Progenitor cell of endocrine pancreas (in vitro differentiated cells): ENCODE results near the gene GPR3. TPM values are rescaled to one million over a fixed set of nuclear protein-coding genes. Genes with fewer than 3 reads are reported as not detected.

Experiments used
- DNase-seq: peaks from one replicate; pipeline ENCODE4 v3.0.0; 2021; ENCODE audit warnings: low spot score; ENCODE audit not compliant: unreplicated experiment
- H3K27ac Mint-ChIP-seq: 2 replicates; pipeline ENCODE4 v1.8.0; 2021; ENCODE audit warnings: mild to moderate bottlenecking, moderate library complexity, mixed read lengths
- H3K27me3 Mint-ChIP-seq: 2 replicates; pipeline ENCODE4 v1.8.0; 2021; ENCODE audit warnings: mixed read lengths
- H3K36me3 Mint-ChIP-seq: 2 replicates; pipeline ENCODE4 v1.8.0; 2022; ENCODE audit warnings: mixed read lengths; ENCODE audit not compliant: insufficient read depth
- H3K4me1 Mint-ChIP-seq: 2 replicates; pipeline ENCODE4 v1.8.0; 2021; ENCODE audit warnings: low read depth, mixed read lengths
- H3K4me3 Mint-ChIP-seq: 2 replicates; pipeline ENCODE4 v1.8.0; 2021; ENCODE audit warnings: low read depth, mild to moderate bottlenecking, moderate library complexity, mixed read lengths
- H3K9me3 Mint-ChIP-seq: 2 replicates; pipeline ENCODE4 v1.8.0; 2021; ENCODE audit warnings: low read depth, mixed read lengths
- total RNA-seq: library from RNA; stranded (reverse); gene quantifications from 2 replicates; pipeline ENCODE4 v1.2.1, GENCODE V29; 2021
- TF ChIP-seq, protein P1 (sequence below): fragments of 200-600 bp; sonication (generic); IDR thresholded peaks from one replicate; pipeline ENCODE4 v1.5.0; 2021; ENCODE audit warnings: antibody characterized with exemption, mild to moderate bottlenecking; ENCODE audit not compliant: unreplicated experiment

GPR3 gene
- total RNA-seq, 1 donor from 2014 or later, result 1.1 TPM

DNA sequence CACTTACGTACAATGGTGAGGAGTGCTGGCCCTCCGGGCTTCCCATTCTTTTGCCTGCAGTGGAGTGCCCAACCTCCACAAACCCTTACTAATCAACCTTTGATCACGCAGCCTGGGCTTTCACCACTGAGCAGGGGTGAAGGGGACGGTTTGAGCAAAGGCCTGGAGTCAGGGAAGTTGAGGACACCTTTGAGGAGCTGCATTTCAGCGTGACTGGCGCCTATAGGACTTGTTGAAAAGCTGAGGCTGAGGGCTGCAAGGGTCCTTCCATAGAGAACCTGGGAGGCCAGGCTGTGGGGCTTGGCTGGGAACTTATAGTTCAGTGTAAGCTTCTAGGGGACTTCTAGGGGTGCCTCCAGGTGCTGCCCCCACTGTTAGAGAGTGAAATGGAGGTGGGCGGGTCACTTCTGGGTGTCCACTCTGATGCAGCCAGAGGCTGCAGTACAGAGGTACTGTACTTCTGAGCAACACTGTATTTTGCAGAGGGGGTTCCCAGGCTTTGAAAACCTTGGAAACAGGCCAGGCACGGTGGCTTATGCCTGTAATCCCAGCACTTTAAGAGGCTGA, 40.8 kb upstream of the GPR3 start:
- H3K4me1 Mint-ChIP-seq, result no peaks in the 10 kb centered on the region
- DNase-seq, result no peak
- H3K27ac Mint-ChIP-seq, result no peak overlapping the region
- no peaks in the 10 kb centered on the region for H3K36me3 Mint-ChIP-seq
- H3K4me3 Mint-ChIP-seq, result peak overlapping the region; percentile 62
- H3K9me3 Mint-ChIP-seq, result no peaks in the 10 kb centered on the region
- TF ChIP-seq, protein P1, sequence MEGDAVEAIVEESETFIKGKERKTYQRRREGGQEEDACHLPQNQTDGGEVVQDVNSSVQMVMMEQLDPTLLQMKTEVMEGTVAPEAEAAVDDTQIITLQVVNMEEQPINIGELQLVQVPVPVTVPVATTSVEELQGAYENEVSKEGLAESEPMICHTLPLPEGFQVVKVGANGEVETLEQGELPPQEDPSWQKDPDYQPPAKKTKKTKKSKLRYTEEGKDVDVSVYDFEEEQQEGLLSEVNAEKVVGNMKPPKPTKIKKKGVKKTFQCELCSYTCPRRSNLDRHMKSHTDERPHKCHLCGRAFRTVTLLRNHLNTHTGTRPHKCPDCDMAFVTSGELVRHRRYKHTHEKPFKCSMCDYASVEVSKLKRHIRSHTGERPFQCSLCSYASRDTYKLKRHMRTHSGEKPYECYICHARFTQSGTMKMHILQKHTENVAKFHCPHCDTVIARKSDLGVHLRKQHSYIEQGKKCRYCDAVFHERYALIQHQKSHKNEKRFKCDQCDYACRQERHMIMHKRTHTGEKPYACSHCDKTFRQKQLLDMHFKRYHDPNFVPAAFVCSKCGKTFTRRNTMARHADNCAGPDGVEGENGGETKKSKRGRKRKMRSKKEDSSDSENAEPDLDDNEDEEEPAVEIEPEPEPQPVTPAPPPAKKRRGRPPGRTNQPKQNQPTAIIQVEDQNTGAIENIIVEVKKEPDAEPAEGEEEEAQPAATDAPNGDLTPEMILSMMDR, result no peak
- H3K27me3 Mint-ChIP-seq, result peaks cover 43% of the 10 kb centered on the region

DNA sequence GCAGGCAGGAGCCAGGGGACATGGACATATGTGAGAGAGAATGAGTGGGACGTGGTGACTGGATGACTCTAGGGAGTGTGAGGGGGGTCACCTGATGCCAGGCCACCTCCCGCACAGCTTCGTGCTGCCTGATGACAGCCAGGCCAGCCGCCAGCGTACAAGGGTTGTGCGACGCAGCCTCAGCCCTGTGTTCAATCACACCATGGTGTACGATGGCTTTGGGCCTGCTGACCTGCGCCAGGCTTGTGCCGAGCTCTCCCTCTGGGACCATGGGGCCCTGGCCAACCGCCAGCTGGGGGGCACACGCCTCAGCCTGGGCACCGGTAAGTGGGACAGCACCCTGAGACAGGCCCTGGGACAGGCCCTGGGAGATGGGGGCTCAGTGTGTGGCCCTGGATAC, 39.3 kb upstream of the GPR3 start:
- no peaks in the 10 kb centered on the region for H3K36me3 Mint-ChIP-seq
- H3K4me1 Mint-ChIP-seq, result no peaks in the 10 kb centered on the region
- H3K4me3 Mint-ChIP-seq, result no peak overlapping the region

DNA sequence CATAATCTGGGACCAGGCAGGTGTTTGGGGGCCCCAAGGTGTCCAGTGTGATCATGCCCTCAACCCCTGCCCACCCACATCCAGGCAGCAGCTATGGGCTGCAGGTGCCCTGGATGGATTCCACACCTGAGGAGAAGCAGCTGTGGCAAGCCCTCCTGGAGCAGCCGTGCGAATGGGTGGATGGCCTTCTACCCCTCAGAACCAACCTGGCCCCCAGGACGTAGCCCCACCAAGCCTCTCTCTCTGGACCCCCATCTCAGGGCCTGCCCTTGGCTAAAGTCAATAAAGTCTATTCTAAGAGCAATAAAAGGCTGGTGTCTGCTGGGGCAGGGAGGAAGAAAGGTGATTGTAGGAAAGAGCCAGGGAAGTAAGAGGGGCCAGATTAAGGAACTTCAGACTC, 38.8 kb upstream of the GPR3 start:
- H3K36me3 Mint-ChIP-seq, result no peaks in the 10 kb centered on the region
- H3K27ac Mint-ChIP-seq, result no peak overlapping the region
- DNase-seq, result no peak
- H3K27me3 Mint-ChIP-seq, result peaks cover 46% of the 10 kb centered on the region
- H3K9me3 Mint-ChIP-seq, result no peaks in the 10 kb centered on the region
- TF ChIP-seq, protein P1, result no peak
- no peaks in the 10 kb centered on the region for H3K4me1 Mint-ChIP-seq
- no peak overlapping the region for H3K4me3 Mint-ChIP-seq

More for the DNA sequence above, 39.3 kb upstream of the GPR3 start:
- TF ChIP-seq, protein P1, result no peak
- no peaks in the 10 kb centered on the region for H3K9me3 Mint-ChIP-seq
- H3K27ac Mint-ChIP-seq, result no peak overlapping the region
- peaks cover 41% of the 10 kb centered on the region for H3K27me3 Mint-ChIP-seq
- DNase-seq, result no peak

DNA sequence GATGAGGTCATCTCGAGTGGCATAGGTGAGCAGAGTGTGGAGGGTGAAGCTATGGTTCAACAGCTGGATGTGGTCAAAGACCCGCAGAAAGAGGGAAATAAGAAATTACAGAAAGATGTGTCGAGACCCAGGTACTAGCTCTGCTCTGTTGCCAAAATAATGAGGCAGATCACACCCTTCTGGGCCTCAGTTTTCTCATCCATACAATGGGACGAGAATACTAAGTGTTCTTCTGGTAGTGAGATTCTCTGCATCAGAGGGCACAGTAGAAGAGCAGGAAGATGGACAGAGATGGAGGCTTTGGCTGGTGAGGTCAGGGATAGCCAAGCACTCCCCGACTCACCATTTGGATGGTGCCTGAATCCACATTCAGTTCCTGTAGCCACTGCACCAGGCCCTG, 36.7 kb upstream of the GPR3 start:
- no peaks in the 10 kb centered on the region for H3K36me3 Mint-ChIP-seq
- H3K27me3 Mint-ChIP-seq, result peaks cover 53% of the 10 kb centered on the region
- no peak overlapping the region for H3K4me3 Mint-ChIP-seq
- H3K27ac Mint-ChIP-seq, result no peak overlapping the region
- peaks cover 4% of the 10 kb centered on the region for H3K4me1 Mint-ChIP-seq
- no peak for DNase-seq
- TF ChIP-seq, protein P1, result no peak
- no peaks in the 10 kb centered on the region for H3K9me3 Mint-ChIP-seq

DNA sequence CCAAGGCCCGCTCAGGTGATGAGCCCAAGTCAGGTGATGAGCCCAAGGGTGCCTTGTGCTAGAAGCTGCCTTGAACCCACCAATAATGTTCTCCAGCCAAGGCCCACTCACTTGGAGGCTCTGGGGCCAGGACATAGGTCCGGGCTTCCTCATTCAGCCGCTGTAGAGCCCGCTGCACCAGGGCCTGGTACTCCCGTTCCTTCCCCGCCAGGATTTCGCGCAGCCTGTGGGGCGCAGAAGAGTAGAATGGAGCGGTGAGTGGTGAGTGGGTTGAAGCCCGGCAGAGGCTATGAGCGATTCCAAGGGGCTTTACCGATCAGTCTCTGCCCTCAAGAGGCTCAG, 36.2 kb upstream of the GPR3 start:
- Mint-ChIP-seq H3K9me3 (no peaks in the 10 kb centered on the region), H3K4me1 (peaks cover 4% of the 10 kb centered on the region), H3K27ac (no peak overlapping the region), H3K4me3 (no peak overlapping the region), H3K27me3 (peaks cover 53% of the 10 kb centered on the region), H3K36me3 (no peaks in the 10 kb centered on the region)
- DNase-seq, result no peak
- TF ChIP-seq, protein P1, result no peak
